Progenitor cell of endocrine pancreas (in vitro differentiated cells): Measurements from ENCODE around the gene DLEC1. TPM values are rescaled to one million over a fixed set of nuclear protein-coding genes. Genes with fewer than 3 reads are reported as not detected.

ENCODE experiments used
- DNase-seq: peaks from one replicate; pipeline ENCODE4 v3.0.0; 2021; ENCODE audit warnings: low spot score; ENCODE audit not compliant: unreplicated experiment
- H3K27ac Mint-ChIP-seq: 2 replicates; pipeline ENCODE4 v1.8.0; 2021; ENCODE audit warnings: mild to moderate bottlenecking, moderate library complexity, mixed read lengths
- H3K27me3 Mint-ChIP-seq: 2 replicates; pipeline ENCODE4 v1.8.0; 2021; ENCODE audit warnings: mixed read lengths
- H3K36me3 Mint-ChIP-seq: 2 replicates; pipeline ENCODE4 v1.8.0; 2022; ENCODE audit warnings: mixed read lengths; ENCODE audit not compliant: insufficient read depth
- H3K4me1 Mint-ChIP-seq: 2 replicates; pipeline ENCODE4 v1.8.0; 2021; ENCODE audit warnings: low read depth, mixed read lengths
- H3K4me3 Mint-ChIP-seq: 2 replicates; pipeline ENCODE4 v1.8.0; 2021; ENCODE audit warnings: low read depth, mild to moderate bottlenecking, moderate library complexity, mixed read lengths
- H3K9me3 Mint-ChIP-seq: 2 replicates; pipeline ENCODE4 v1.8.0; 2021; ENCODE audit warnings: low read depth, mixed read lengths
- total RNA-seq: library from RNA; stranded (reverse); gene quantifications from 2 replicates; pipeline ENCODE4 v1.2.1, GENCODE V29; 2021
- TF ChIP-seq, protein P1 (sequence below): fragments of 200-600 bp; sonication (generic); IDR thresholded peaks from one replicate; pipeline ENCODE4 v1.5.0; 2021; ENCODE audit warnings: antibody characterized with exemption, mild to moderate bottlenecking; ENCODE audit not compliant: unreplicated experiment

Gene DLEC1
- total RNA-seq, 1 donor from 2014 or later: 1.3 TPM

DNA sequence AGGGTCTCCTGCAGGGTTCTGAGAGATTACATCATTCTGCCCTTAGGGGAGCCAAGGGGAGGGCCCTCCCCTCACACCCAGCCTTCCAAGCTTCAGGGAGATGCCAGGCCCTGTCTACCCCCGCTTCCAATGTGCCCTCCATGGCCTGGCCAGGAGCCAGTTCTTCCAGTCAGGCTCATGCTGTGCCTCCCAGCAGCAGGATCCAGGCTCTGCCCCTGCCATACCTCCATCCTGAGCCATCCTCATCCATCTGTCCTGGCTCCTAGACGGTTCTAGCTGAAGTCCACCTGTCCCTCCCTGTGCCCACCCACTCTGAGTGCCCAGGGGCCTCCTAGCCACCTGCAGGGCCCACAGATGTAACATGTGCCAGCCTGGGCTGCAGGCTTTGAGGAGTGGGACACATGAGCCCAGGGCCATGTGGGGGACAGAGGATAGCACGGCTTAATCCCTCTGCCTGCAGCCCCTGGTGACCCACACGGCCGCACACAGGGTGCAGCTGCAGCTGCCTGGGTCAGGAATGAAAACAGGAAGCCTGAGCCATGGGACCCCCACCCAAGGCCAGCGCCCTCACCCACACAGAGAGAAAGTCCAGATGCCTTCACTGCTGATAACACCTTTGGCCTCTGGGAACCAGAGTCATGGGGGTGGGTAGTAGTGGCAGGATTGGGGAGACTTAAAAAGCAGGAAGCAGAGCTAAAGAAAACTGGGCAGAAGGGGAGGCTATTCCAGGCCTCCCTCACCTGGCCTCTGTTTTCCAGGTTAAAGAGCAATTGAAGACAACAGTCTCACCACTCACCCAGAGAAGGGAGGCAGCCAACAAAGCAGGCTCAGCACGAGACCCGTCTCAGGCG lies 21.3 kb upstream of the DLEC1 start:
- H3K4me3 Mint-ChIP-seq: no peak overlapping the region
- H3K27ac Mint-ChIP-seq: no peak overlapping the region

DNA sequence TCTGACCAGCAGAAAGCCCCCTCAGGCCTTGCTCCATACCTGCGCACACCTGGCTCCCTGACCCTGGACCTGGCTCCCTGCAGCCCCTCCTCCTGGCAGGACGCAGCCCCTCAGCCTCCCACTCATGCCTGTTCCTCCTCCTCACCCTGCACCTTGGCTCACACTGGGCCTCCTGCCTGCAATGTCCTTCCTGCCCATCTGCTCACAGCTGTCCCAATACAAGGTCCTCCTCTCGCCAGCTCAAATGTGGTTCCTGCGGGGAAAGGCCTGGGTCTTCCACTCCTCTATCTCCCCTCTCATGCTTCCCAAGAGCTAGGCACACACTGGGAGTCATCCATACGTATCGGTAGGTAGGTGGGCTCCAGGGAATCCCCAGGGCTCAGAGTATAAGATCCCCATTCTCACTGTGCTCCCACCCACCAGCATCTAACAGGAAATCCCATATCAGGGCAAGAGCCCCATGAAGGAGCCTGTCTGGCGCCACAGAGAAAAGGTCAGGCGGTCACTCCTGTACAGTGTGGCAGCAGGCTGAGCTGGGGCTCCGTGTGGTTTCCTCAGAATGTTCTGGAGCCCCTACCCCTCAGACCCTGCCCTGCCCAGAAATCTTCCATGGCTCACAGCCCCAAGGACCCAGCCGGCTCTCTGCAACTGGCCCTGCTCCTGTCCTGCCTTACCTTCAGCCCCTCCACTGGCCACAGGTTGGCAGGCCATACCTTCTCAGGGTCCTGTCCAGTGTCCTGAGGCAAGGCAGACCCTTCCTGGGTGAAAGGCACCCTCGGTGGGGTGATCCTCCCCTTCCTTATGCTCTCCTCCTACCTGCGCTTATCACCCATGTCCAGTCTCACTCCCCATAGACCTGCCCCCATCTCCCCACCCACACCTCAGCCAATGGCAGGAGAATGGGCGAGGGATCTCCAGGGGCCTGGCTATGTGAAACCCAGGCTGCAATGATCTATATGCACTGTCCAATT lies 20.4 kb upstream of the DLEC1 start:
- no peak overlapping the region for H3K27ac Mint-ChIP-seq

More for the DNA sequence above, 21.3 kb upstream of the DLEC1 start:
- Mint-ChIP-seq H3K9me3 (no peaks in the 10 kb centered on the region), H3K27me3 (no peaks in the 10 kb centered on the region), H3K36me3 (peaks cover 33% of the 10 kb centered on the region), H3K4me1 (no peaks in the 10 kb centered on the region)
- TF ChIP-seq, protein P1, sequence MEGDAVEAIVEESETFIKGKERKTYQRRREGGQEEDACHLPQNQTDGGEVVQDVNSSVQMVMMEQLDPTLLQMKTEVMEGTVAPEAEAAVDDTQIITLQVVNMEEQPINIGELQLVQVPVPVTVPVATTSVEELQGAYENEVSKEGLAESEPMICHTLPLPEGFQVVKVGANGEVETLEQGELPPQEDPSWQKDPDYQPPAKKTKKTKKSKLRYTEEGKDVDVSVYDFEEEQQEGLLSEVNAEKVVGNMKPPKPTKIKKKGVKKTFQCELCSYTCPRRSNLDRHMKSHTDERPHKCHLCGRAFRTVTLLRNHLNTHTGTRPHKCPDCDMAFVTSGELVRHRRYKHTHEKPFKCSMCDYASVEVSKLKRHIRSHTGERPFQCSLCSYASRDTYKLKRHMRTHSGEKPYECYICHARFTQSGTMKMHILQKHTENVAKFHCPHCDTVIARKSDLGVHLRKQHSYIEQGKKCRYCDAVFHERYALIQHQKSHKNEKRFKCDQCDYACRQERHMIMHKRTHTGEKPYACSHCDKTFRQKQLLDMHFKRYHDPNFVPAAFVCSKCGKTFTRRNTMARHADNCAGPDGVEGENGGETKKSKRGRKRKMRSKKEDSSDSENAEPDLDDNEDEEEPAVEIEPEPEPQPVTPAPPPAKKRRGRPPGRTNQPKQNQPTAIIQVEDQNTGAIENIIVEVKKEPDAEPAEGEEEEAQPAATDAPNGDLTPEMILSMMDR: no peak
- DNase-seq: no peak

DNA sequence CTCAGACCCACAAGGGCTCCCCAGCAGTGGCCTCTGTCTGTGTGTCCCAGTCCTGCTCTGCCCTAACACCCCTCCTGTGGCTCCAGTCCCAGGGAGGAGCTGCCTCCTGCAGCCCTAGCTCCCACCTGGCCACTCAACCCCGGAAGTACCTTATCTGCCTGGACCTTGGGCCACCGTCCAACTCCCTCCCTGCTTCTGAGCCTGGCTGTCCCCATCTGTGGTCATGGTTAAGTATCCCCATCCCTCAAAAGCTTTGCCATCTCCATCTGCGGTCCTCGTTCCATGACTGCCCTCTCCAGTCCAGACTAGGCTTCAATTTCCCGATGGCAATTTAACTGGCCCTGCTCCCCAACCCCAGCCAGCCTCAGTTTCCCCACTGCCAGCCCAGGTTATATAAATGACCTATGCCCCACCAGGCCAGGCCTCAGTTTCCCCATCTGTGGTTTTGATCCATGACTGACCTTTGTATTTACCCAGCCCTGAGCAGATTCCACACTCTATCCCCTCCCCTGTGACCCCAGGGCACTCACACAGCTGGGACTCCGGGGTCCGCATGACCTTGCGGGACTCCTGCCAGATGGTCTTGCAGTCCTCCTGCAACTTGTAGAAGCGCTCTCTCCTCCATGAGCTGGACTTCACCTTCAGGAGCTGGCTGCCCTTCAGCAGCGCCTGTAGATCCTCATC lies 19.2 kb upstream of the DLEC1 start:
- H3K27ac Mint-ChIP-seq: no peak overlapping the region
- no peak for DNase-seq
- no peak overlapping the region for H3K4me3 Mint-ChIP-seq
- TF ChIP-seq, protein P1: no peak
- peaks cover 26% of the 10 kb centered on the region for H3K36me3 Mint-ChIP-seq
- H3K27me3 Mint-ChIP-seq: no peaks in the 10 kb centered on the region
- peaks cover 6% of the 10 kb centered on the region for H3K4me1 Mint-ChIP-seq
- no peaks in the 10 kb centered on the region for H3K9me3 Mint-ChIP-seq

More for the DNA sequence above, 20.4 kb upstream of the DLEC1 start:
- Mint-ChIP-seq H3K4me1 (peaks cover 3% of the 10 kb centered on the region), H3K27me3 (no peaks in the 10 kb centered on the region), H3K9me3 (no peaks in the 10 kb centered on the region), H3K4me3 (no peak overlapping the region), H3K36me3 (peaks cover 32% of the 10 kb centered on the region)
- DNase-seq: no peak
- TF ChIP-seq, protein P1: no peak

DNA sequence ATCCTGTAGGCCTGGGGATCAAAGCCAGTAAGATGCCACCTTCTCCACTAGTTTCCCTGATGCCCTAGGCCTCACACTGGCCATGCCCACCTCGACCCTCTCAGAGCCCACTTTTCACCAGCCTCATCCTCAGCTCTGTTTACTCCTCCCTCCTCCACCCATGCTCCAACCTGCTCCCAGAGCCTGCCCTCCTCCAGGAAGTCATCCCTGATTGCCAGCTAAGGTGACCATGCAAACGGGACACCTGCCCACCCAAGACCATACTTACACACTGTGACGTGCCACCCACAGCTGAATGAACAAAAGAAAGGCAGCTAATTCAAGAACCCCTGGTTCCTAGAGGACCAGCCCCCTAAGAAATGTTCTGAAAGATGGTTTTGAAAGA lies 18.7 kb upstream of the DLEC1 start:
- TF ChIP-seq, protein P1: no peak
- H3K9me3 Mint-ChIP-seq: no peaks in the 10 kb centered on the region
- H3K27me3 Mint-ChIP-seq: no peaks in the 10 kb centered on the region
- no peak for DNase-seq
- H3K27ac Mint-ChIP-seq: no peak overlapping the region
- no peak overlapping the region for H3K4me3 Mint-ChIP-seq
- peaks cover 6% of the 10 kb centered on the region for H3K4me1 Mint-ChIP-seq
- H3K36me3 Mint-ChIP-seq: peaks cover 20% of the 10 kb centered on the region

DNA sequence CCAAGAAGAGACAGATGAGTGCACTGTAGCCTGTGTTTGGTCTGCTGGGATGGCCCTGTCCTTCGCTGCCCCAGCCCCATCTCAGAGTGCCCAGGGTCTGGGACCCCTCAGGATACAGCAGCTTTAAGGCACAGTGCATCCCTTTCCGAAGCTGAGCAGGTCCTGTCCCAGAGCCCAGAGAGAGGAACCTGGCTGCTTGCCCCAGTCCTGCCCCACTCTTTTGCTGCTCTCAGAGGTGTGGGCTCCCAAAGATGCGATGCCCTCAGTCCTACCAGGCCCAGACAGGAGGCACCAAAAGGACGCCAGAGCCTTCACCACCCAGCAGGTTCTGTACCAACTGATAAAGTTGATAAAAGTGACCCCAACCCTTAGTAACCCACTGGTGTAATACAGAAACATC lies 17.8 kb upstream of the DLEC1 start:
- H3K4me1 Mint-ChIP-seq: peaks cover 9% of the 10 kb centered on the region
- no peaks in the 10 kb centered on the region for H3K9me3 Mint-ChIP-seq
- TF ChIP-seq, protein P1: no peak
- DNase-seq: no peak
- H3K4me3 Mint-ChIP-seq: no peak overlapping the region
- peaks cover 4% of the 10 kb centered on the region for H3K27me3 Mint-ChIP-seq
- H3K36me3 Mint-ChIP-seq: peaks cover 13% of the 10 kb centered on the region
- H3K27ac Mint-ChIP-seq: no peak overlapping the region
